K562 (cell line): ENCODE data around the gene TMSB4Y. TPM values are rescaled to one million over a fixed set of nuclear protein-coding genes. Genes with fewer than 3 reads are reported as not detected.

Experiments
- ATAC-seq: fragments of 200-7000 bp; cut with Tn5 transposase; 3 replicates; pipeline ENCODE4 v1.9.1; 2020; ENCODE audit warnings: moderate library complexity
- BruUV-seq: library from RNA; stranded (reverse); fragments of 400-500 nt; replicated peaks from 2 replicates; lab custom pipeline; 2021; lab: Mats Ljungman, UMichigan
- CTCF ChIA-PET: fragments of 300-600 bp; formaldehyde crosslinking; extraction: SDS; loops from one replicate; lab custom pipeline; 2021; ENCODE audit warnings: low intra/inter-chr PET ratio; lab: Yijun Ruan, JAX
- POLR2A ChIA-PET: fragments of 300-600, 350-650 bp; sonication (Branson Sonifier 250); formaldehyde crosslinking; extraction: SDS; loops from one replicate; lab custom pipeline; 2021; ENCODE audit warnings: antibody characterized with exemption, inconsistent platforms; lab: Yijun Ruan, JAX
- DNase-seq, 4 experiments: peaks; one replicate each; pipeline versions ENCODE4 v3.0.0 to v3.0.0-alpha.2; 2011 to 2018; ENCODE audit warnings: low spot score in 3 of 4, mixed read lengths in 3 of 4; ENCODE audit errors: extremely low read depth in 1 of 4
- FAIRE-seq: peaks from 2 replicates; lab custom pipeline; 2011; peaks lifted over from hg19 to GRCh38; lab: Jason Lieb, UNC
- H2AFZ ChIP-seq: 2 replicates; pipeline ENCODE4 v1.6.0; 2011; ENCODE audit warnings: low read depth, low read length, control low read depth, inconsistent platforms
- H3K27ac ChIP-seq: fragments of 200-600 bp; 3 replicates; pipeline ENCODE4 v1.8.0; 2011; ENCODE audit warnings: low read depth, mild to moderate bottlenecking, control low read depth, inconsistent platforms, low read length, moderate library complexity, mixed read lengths; ENCODE audit errors: extremely low read depth
- H3K27me3 ChIP-seq, 2 experiments: fragments of 300-600 bp in 1 of 2; 2 replicates in 1 of 2; 3 replicates in 1 of 2; pipeline versions ENCODE4 v1.6.0 to v1.8.0; 2011; ENCODE audit warnings: inconsistent platforms in 2 of 2, low read length in 2 of 2, mild to moderate bottlenecking in 1 of 2, mixed read lengths in 1 of 2, moderate library complexity in 1 of 2; ENCODE audit not compliant: control insufficient read depth in 2 of 2, insufficient read depth in 2 of 2
- H3K36me3 ChIP-seq: fragments of 300-600 bp; 3 replicates; pipeline ENCODE4 v1.8.0; 2011; ENCODE audit warnings: mild to moderate bottlenecking, low read length, inconsistent platforms; ENCODE audit not compliant: control insufficient read depth, insufficient read depth
- H3K4me1 ChIP-seq, 2 experiments: fragments of 200-600 bp in 1 of 2; replicated peaks in 1 of 2; 2 replicates in 1 of 2; 3 replicates in 1 of 2; pipeline versions ENCODE4 v1.5.1 to v1.8.0; 2011; ENCODE audit warnings: inconsistent platforms in 2 of 2, low read length in 2 of 2, mild to moderate bottlenecking in 1 of 2, mixed read lengths in 1 of 2, moderate library complexity in 1 of 2; ENCODE audit not compliant: control insufficient read depth in 2 of 2, insufficient read depth in 2 of 2
- H3K4me2 ChIP-seq: 2 replicates; pipeline ENCODE4 v1.6.1; 2011; ENCODE audit warnings: low read length, control low read depth, inconsistent platforms, mixed read lengths; ENCODE audit not compliant: insufficient read depth
- H3K4me3 ChIP-seq: fragments of 200-600 bp; sonication (generic), shearing (Covaris generic); 2 replicates; pipeline ENCODE4 v1.5.1; 2016; ENCODE audit warnings: control low read depth, inconsistent platforms
- H3K79me2 ChIP-seq: fragments of 200-600 bp; 3 replicates; pipeline ENCODE4 v1.8.0; 2011; ENCODE audit warnings: low read length, inconsistent platforms; ENCODE audit not compliant: control insufficient read depth, insufficient read depth
- H3K9ac ChIP-seq, 2 experiments: 2 replicates each; pipeline versions ENCODE4 v1.6.0 to v1.6.1; 2011; ENCODE audit warnings: low read depth in 2 of 2, low read length in 2 of 2, control low read depth in 1 of 2, inconsistent platforms in 1 of 2, mild to moderate bottlenecking in 1 of 2, mixed read lengths in 1 of 2; ENCODE audit not compliant: insufficient read depth in 1 of 2
- H3K9me1 ChIP-seq: one replicate; pipeline ENCODE4 v1.6.0; 2011; ENCODE audit warnings: inconsistent platforms, mild to moderate bottlenecking, low read length, moderate library complexity; ENCODE audit not compliant: control insufficient read depth, insufficient read depth
- H3K9me3 ChIP-seq: replicated peaks from 2 replicates; pipeline ENCODE4 v1.5.1; 2011; ENCODE audit warnings: low read depth, low read length, inconsistent platforms; ENCODE audit not compliant: control insufficient read depth, insufficient read depth
- H4K20me1 ChIP-seq: replicated peaks from 2 replicates; pipeline ENCODE4 v1.6.1; 2011; ENCODE audit warnings: low read length, inconsistent platforms, mixed read lengths; ENCODE audit not compliant: control insufficient read depth, insufficient read depth
- FIP1L1 ChIP-seq: fragments of 200-400 bp; formaldehyde crosslinking; IDR thresholded peaks from 2 replicates; pipeline ENCODE4 v1.6.1; 2018; ENCODE audit warnings: mild to moderate bottlenecking, low read depth, low read length; ENCODE audit not compliant: poor library complexity, severe bottlenecking
- MTA3 ChIP-seq: fragments of 450-650 bp; formaldehyde crosslinking; IDR thresholded peaks from 2 replicates; pipeline ENCODE4 v1.6.1; 2017; ENCODE audit warnings: mild to moderate bottlenecking, borderline replicate concordance
- PCBP2 ChIP-seq: fragments of 200-400 bp; formaldehyde crosslinking; IDR thresholded peaks from 2 replicates; pipeline ENCODE4 v1.6.1; 2018; ENCODE audit warnings: low read length, low read depth, mild to moderate bottlenecking, moderate library complexity; ENCODE audit not compliant: poor library complexity, severe bottlenecking
- PKNOX1 ChIP-seq: fragments of 450-650 bp; IDR thresholded peaks from 2 replicates; pipeline ENCODE4 v1.6.1; 2016
- POLR2A ChIP-seq: fragments of 450-650 bp; conservative IDR thresholded peaks from 2 replicates; pipeline ENCODE4 v1.6.1; 2016
- RFX7 ChIP-seq: fragments of 250-450 bp; sonication (Bioruptor Pico); IDR thresholded peaks from 2 replicates; pipeline ENCODE4 v1.5.1; 2021; ENCODE audit warnings: mild to moderate bottlenecking
- WGBS: fragments of 100-300 bp; shearing (Covaris generic); methylation state at CpG from one replicate; pipeline ENCODE4 v1.1.6; 2016; ENCODE audit warnings: low coverage, mixed read lengths; ENCODE audit not compliant: insufficient coverage; ENCODE audit errors: missing lambda C conversion rate; 5-methylcytosine and 5-hydroxymethylcytosine counted together
- in situ Hi-C: fragments of 300-500 bp; cut with MboI; formaldehyde crosslinking; loops from 4 replicates; pipeline ENCODE4 v1.15.0; 2018; ENCODE audit warnings: inconsistent platforms, mixed read lengths
- intact Hi-C: fragments of 100-400 bp; cut with micrococcal nuclease; formaldehyde crosslinking; loops from 2 replicates; pipeline ENCODE4 v1.14.2; 2022
- polyA plus RNA-seq, 8 experiments: library from polyadenylated mRNA; depleted of rRNA in 4 of 8; stranded (reverse) in 5 of 8; unstranded in 3 of 8; fragments of >200 nt; fragmentation: Nextera tagmentation in 2 of 8; fragmentation: Illumina TruSeq in 1 of 8; extraction: Ambion mirVana in 2 of 8; extraction: Trizol in 1 of 8; gene quantifications; 2 replicates each; pipeline versions ENCODE4 v1.2.1 to v1.2.3, GENCODE V29; 2011 to 2014; ENCODE audit warnings: inconsistent platforms in 1 of 8, missing spikeins in 1 of 8
- total RNA-seq, 7 experiments: library from RNA; depleted of rRNA in 6 of 7; stranded (reverse); fragments of >200 nt in 6 of 7; fragmentation: Illumina TruSeq in 2 of 7; extraction: Trizol in 2 of 7; gene quantifications; 2 replicates each; pipeline versions ENCODE4 v1.2.1 to v1.2.3, GENCODE V29; 2011 to 2021; ENCODE audit warnings: low replicate concordance in 1 of 7
- TF ChIP-seq, protein P1 (sequence below): fragments of 250-450 bp; sonication (Bioruptor Pico); IDR thresholded peaks from 2 replicates; pipeline ENCODE4 v1.5.1; 2021; ENCODE audit warnings: mild to moderate bottlenecking
- TF ChIP-seq, protein P2 (sequence below), 2 experiments: fragments of 450-650 bp in 1 of 2; sonication (generic) in 1 of 2; formaldehyde crosslinking in 1 of 2; IDR thresholded peaks; 2 replicates each; pipeline versions ENCODE4 v1.7.1 to v1.9.0; 2016 to 2022; ENCODE audit warnings: inconsistent platforms in 1 of 2, mild to moderate bottlenecking in 1 of 2, missing genetic modification reagents in 1 of 2

TMSB4Y gene
- total and polyA plus RNA-seq, 9 of the 15 experiments (the other 6 are each of a cell fraction or from before 2014, with no cell fraction given), result not detected

- TF ChIP-seq PKNOX1 (no peak), PCBP2 (no peak), FIP1L1 (no peak)
Observed at GRCh38 chrY:13751289-13752071, 47.8 kb downstream of the TMSB4Y start (continued).

DNA sequence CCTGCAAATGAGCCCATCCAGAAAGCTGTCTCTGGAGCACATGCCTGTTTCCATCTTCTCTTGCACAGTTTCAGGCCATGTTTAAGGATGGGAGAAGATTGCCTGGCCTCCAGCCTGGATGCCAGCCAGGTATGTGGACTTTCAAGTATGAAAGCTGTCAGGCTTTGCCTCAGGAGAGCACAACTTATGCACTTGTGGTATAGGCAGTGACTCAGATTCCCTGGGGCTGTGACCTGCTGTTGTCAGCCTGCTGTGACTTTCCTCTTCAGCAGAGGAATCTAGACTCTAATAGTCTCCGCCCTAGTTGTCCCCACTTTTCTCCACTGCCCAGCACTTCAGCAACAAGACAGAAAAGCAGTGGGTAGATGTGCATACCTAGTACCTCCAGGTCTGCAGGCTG is 51.0 kb downstream of the TMSB4Y start:
- Histone ChIP-seq H3K79me2 (no peaks in the 10 kb centered on the region), H3K9me3 (no peaks in the 10 kb centered on the region), H4K20me1 (no peaks in the 10 kb centered on the region), H3K4me2 (no peak overlapping the region), H3K4me1 (no peaks in the 10 kb centered on the region), H3K27ac (no peak overlapping the region), H3K9me1 (no peaks in the 10 kb centered on the region), H2AFZ (no peak overlapping the region), H3K36me3 (no peaks in the 10 kb centered on the region), H3K27me3 (no peaks in the 10 kb centered on the region), H3K9ac (no peak overlapping the region), H3K4me3 (no peak overlapping the region)
- ChIA-PET CTCF (no interaction called here), POLR2A (no interaction called here)
- WGBS, result no CpG with 5 or more reads among the region's 1 CpG
- ATAC-seq (no peak), FAIRE-seq (no peak), DNase-seq (no peak)
- in situ Hi-C loops, result no loop called here
- no TSS peak for BruUV-seq
- intact Hi-C loops, result no loop called here
- TF ChIP-seq RFX7 (CRISPR knock-in tag) (no peak), POLR2A (no peak), MTA3 (no peak)
- TF ChIP-seq, protein P1, sequence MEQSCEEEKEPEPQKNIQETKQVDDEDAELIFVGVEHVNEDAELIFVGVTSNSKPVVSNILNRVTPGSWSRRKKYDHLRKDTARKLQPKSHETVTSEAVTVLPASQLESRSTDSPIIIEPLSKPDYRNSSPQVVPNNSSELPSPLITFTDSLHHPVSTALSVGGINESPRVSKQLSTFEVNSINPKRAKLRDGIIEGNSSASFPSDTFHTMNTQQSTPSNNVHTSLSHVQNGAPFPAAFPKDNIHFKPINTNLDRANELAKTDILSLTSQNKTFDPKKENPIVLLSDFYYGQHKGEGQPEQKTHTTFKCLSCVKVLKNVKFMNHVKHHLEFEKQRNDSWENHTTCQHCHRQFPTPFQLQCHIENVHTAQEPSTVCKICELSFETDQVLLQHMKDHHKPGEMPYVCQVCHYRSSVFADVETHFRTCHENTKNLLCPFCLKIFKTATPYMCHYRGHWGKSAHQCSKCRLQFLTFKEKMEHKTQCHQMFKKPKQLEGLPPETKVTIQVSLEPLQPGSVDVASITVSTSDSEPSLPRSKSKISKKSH (CRISPR knock-in tag), result no peak
- TF ChIP-seq, protein P2, sequence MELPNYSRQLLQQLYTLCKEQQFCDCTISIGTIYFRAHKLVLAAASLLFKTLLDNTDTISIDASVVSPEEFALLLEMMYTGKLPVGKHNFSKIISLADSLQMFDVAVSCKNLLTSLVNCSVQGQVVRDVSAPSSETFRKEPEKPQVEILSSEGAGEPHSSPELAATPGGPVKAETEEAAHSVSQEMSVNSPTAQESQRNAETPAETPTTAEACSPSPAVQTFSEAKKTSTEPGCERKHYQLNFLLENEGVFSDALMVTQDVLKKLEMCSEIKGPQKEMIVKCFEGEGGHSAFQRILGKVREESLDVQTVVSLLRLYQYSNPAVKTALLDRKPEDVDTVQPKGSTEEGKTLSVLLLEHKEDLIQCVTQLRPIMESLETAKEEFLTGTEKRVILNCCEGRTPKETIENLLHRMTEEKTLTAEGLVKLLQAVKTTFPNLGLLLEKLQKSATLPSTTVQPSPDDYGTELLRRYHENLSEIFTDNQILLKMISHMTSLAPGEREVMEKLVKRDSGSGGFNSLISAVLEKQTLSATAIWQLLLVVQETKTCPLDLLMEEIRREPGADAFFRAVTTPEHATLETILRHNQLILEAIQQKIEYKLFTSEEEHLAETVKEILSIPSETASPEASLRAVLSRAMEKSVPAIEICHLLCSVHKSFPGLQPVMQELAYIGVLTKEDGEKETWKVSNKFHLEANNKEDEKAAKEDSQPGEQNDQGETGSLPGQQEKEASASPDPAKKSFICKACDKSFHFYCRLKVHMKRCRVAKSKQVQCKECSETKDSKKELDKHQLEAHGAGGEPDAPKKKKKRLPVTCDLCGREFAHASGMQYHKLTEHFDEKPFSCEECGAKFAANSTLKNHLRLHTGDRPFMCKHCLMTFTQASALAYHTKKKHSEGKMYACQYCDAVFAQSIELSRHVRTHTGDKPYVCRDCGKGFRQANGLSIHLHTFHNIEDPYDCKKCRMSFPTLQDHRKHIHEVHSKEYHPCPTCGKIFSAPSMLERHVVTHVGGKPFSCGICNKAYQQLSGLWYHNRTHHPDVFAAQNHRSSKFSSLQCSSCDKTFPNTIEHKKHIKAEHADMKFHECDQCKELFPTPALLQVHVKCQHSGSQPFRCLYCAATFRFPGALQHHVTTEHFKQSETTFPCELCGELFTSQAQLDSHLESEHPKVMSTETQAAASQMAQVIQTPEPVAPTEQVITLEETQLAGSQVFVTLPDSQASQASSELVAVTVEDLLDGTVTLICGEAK (IDR thresholded peaks at IDR 0.05), result no peak
- TF ChIP-seq, protein P2 (CRISPR knock-in tag; IDR thresholded peaks at IDR 0.05), result no peak
